Panc1 (cell line): ENCODE results near the gene CRIM1. TPM values are rescaled to one million over a fixed set of nuclear protein-coding genes. Genes with fewer than 3 reads are reported as not detected.

Experiments used
- ATAC-seq: fragments of 200-7000 bp; cut with Tn5 transposase; 2 replicates; pipeline ENCODE4 v1.9.1; 2020; ENCODE audit warnings: mild to moderate bottlenecking, moderate library complexity
- BruUV-seq: library from RNA; stranded (reverse); fragments of 400-500 nt; replicated peaks from 2 replicates; lab custom pipeline; 2021; lab: Mats Ljungman, UMichigan
- CTCF ChIA-PET: fragments of 300-600 bp; sonication (Branson Sonifier 250); formaldehyde crosslinking; loops from one replicate; lab custom pipeline; 2022; ENCODE audit warnings: antibody characterized with exemption; lab: Charles Lee
- POLR2A ChIA-PET: fragments of 300-600 bp; sonication (Branson Sonifier 250); formaldehyde crosslinking; loops from one replicate; lab custom pipeline; 2022; ENCODE audit warnings: antibody characterized with exemption; lab: Charles Lee
- DNase-seq: peaks from one replicate; pipeline ENCODE4 v3.0.0-alpha.2; 2010; ENCODE audit warnings: low read depth, low spot score
- H3K27ac ChIP-seq: 2 replicates; pipeline ENCODE4 v1.5.1; 2011; ENCODE audit warnings: mild to moderate bottlenecking, low read length, inconsistent platforms
- H3K27me3 ChIP-seq: fragments of 200-500 bp; sonication (Bioruptor generic); 2 replicates; pipeline ENCODE4 v1.6.0; 2014; ENCODE audit warnings: low read length, inconsistent platforms; ENCODE audit not compliant: control insufficient read depth, insufficient read depth
- H3K36me3 ChIP-seq: fragments of 200-500 bp; sonication (Bioruptor generic); 2 replicates; pipeline ENCODE4 v1.5.1; 2014; ENCODE audit warnings: inconsistent platforms, mild to moderate bottlenecking, low read length, moderate library complexity; ENCODE audit not compliant: control insufficient read depth, insufficient read depth
- H3K4me1 ChIP-seq: 2 replicates; pipeline ENCODE4 v1.5.1; 2011; ENCODE audit warnings: inconsistent platforms, mild to moderate bottlenecking, low read length, moderate library complexity; ENCODE audit not compliant: control insufficient read depth, insufficient read depth
- H3K4me3 ChIP-seq, 2 experiments: 2 replicates each; pipeline ENCODE4 v1.5.1; 2011 to 2012; ENCODE audit warnings: low read depth in 2 of 2, low read length in 2 of 2, mild to moderate bottlenecking in 2 of 2, inconsistent platforms in 1 of 2, moderate library complexity in 1 of 2
- H3K9me3 ChIP-seq: fragments of 200-500 bp; sonication (Bioruptor generic); 2 replicates; pipeline ENCODE4 v1.5.1; 2014; ENCODE audit warnings: low read depth, mild to moderate bottlenecking, inconsistent platforms, low read length, moderate library complexity; ENCODE audit not compliant: control insufficient read depth, insufficient read depth
- POLR2AphosphoS5 ChIP-seq: IDR thresholded peaks from 2 replicates; pipeline ENCODE4 v1.6.1; 2012; ENCODE audit warnings: mild to moderate bottlenecking, low read depth, low read length, moderate library complexity
- SIN3A ChIP-seq: IDR thresholded peaks from 2 replicates; pipeline ENCODE4 v1.6.1; 2012; ENCODE audit warnings: low read depth, mild to moderate bottlenecking, low read length, moderate library complexity, borderline replicate concordance; ENCODE audit not compliant: insufficient read depth
- TCF7L2 ChIP-seq: IDR thresholded peaks from 2 replicates; pipeline ENCODE4 v1.6.1; 2011; ENCODE audit warnings: mild to moderate bottlenecking, low read depth, low read length, inconsistent platforms
- in situ Hi-C: cut with HindIII; loops from 2 replicates; pipeline ENCODE4 v1.10.0; 2016; ENCODE audit warnings: low sequenced_read_pairs, low pct_unique_long_range_greater_than_20kb
- intact Hi-C: fragments of 100-400 bp; cut with micrococcal nuclease; formaldehyde crosslinking; loops from one replicate; pipeline ENCODE4 v1.10.0; 2022; ENCODE audit not compliant: unreplicated experiment
- total RNA-seq: library from RNA; stranded (reverse); gene quantifications from one replicate; pipeline ENCODE4 v1.2.1, GENCODE V29; 2021; ENCODE audit not compliant: unreplicated experiment
- TF ChIP-seq, protein P1 (sequence below), 2 experiments: IDR thresholded peaks; 2 replicates each; pipeline ENCODE4 v1.6.1; 2011 to 2012; ENCODE audit warnings: low read depth in 2 of 2, control low read depth in 1 of 2, low read length in 1 of 2, mild to moderate bottlenecking in 1 of 2, moderate library complexity in 1 of 2; ENCODE audit not compliant: insufficient read depth in 1 of 2
- TF ChIP-seq, protein P2 (sequence below): fragments of 450-650 bp; IDR thresholded peaks from 2 replicates; pipeline ENCODE4 v1.5.1; 2017; ENCODE audit warnings: mild to moderate bottlenecking

Gene CRIM1
- total RNA-seq, 1 experiment from 2014 or later = 290 TPM

DNA sequence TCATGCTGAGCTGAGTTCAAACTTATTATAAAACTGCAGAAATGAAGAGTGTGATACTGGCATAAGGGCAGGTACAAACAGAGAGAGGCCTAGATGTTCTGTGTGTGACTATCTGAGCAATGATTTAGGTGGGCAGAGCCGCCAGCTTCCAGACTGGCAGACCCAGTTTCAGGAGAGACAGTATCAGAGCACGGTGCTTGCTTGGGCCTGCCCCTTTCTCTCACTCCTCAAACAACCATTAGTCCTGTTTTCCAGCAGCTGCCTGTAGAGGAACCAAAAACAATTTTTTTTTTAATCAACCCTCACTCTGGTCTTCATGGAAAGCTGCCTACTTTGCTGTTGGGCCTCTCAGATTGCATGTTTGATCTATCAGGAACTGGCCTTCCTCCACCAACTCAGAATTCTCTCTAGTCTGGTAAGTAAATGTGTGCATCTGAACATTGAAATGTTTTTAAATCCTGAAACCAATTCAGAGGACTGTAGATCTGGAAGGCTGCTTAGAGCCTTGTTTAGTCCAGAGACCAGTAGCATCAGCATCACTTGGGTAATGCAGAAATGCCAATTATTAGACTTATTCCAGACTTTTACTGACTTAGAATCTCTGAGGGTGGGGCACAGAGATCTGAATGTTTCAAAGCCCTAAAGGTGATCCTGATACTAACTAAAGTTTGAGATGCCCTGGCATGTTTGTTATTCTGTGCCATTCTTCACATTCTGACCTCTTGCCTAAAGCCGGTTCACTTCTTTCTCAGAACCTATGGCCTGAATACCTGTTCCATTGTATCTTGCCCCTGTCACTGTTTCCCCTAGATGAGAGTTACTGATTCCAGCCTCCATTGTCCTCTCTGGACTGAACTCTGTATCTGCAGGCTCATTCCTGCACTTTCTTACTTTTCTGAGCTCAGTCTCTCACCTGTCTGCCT, 24.8 kb upstream of the CRIM1 start:
- peak overlapping the region; percentile 34; the same call in 1 of the 2 replicates for H3K27ac ChIP-seq

DNA sequence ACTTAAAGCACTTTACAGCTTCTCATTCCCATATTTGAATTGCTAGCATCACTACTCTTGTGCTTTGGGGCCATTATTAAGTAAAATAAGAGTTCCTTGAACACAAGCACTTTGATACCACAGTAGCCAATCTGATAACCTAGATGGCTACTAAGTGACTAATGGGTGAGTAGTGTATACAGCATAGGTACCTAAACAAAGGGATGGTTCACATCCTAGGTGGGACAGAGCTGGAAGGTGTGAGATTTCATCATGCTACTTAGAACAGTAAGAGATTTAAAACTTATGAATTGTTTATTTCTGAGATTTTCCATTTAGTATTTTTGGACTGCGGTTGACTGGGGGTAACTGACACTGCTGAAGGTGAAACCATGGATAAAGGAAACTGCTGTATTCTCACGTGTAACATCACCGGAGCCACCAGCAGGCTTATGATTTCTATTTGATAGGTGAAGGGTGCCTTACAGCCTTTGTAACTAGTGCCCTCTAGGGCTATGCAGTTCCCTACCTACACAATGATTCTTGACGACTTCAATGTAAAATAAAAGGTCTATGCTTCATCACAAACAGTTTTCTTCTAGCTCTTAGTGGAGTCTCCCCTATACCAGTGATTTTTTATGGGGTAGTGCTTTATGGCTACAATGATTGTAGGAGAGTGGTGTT, 22.1 kb upstream of the CRIM1 start:
- in situ Hi-C loops = no loop called here
- no peaks in the 10 kb centered on the region for H3K9me3 ChIP-seq
- POLR2A ChIA-PET = interaction anchor here (0.7 kb wide), 1 partner anchor 23 kb away, joined by 14 read pairs; no protein-coding TSS in a partner anchor
- no peak for DNase-seq
- peaks cover 19% of the 10 kb centered on the region for H3K4me1 ChIP-seq
- CTCF ChIA-PET = interaction anchor here (0.5 kb wide), 1 partner anchor 398 kb away, joined by 6 read pairs; no protein-coding TSS in a partner anchor
- no TSS peak for BruUV-seq
- TF ChIP-seq, protein P1, sequence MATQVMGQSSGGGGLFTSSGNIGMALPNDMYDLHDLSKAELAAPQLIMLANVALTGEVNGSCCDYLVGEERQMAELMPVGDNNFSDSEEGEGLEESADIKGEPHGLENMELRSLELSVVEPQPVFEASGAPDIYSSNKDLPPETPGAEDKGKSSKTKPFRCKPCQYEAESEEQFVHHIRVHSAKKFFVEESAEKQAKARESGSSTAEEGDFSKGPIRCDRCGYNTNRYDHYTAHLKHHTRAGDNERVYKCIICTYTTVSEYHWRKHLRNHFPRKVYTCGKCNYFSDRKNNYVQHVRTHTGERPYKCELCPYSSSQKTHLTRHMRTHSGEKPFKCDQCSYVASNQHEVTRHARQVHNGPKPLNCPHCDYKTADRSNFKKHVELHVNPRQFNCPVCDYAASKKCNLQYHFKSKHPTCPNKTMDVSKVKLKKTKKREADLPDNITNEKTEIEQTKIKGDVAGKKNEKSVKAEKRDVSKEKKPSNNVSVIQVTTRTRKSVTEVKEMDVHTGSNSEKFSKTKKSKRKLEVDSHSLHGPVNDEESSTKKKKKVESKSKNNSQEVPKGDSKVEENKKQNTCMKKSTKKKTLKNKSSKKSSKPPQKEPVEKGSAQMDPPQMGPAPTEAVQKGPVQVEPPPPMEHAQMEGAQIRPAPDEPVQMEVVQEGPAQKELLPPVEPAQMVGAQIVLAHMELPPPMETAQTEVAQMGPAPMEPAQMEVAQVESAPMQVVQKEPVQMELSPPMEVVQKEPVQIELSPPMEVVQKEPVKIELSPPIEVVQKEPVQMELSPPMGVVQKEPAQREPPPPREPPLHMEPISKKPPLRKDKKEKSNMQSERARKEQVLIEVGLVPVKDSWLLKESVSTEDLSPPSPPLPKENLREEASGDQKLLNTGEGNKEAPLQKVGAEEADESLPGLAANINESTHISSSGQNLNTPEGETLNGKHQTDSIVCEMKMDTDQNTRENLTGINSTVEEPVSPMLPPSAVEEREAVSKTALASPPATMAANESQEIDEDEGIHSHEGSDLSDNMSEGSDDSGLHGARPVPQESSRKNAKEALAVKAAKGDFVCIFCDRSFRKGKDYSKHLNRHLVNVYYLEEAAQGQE (IDR thresholded peaks at IDR 0.05; ENCODE audit: insufficient read depth in 1 of 2, low read depth in 2 of 2, low read length in 1 of 2) = no peak
- TF ChIP-seq, protein P2, sequence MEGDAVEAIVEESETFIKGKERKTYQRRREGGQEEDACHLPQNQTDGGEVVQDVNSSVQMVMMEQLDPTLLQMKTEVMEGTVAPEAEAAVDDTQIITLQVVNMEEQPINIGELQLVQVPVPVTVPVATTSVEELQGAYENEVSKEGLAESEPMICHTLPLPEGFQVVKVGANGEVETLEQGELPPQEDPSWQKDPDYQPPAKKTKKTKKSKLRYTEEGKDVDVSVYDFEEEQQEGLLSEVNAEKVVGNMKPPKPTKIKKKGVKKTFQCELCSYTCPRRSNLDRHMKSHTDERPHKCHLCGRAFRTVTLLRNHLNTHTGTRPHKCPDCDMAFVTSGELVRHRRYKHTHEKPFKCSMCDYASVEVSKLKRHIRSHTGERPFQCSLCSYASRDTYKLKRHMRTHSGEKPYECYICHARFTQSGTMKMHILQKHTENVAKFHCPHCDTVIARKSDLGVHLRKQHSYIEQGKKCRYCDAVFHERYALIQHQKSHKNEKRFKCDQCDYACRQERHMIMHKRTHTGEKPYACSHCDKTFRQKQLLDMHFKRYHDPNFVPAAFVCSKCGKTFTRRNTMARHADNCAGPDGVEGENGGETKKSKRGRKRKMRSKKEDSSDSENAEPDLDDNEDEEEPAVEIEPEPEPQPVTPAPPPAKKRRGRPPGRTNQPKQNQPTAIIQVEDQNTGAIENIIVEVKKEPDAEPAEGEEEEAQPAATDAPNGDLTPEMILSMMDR = peak; percentile 66
- intact Hi-C loops = no loop called here
- peak; percentile 75 for ATAC-seq
- no peaks in the 10 kb centered on the region for H3K36me3 ChIP-seq
- no peaks in the 10 kb centered on the region for H3K27me3 ChIP-seq
- H3K27ac ChIP-seq = peak overlapping the region; percentile 48; the same call in 1 of the 2 replicates
- H3K4me3 ChIP-seq = no peak overlapping the region

More for the DNA sequence above, 24.8 kb upstream of the CRIM1 start:
- DNase-seq (no peak), ATAC-seq (0 out of 2 replicates have a peak, but pooled peaks have one; percentile 33)
- intact Hi-C loops (no loop called here), in situ Hi-C loops (no loop called here)
- no TSS peak for BruUV-seq
- Histone ChIP-seq H3K9me3 (no peaks in the 10 kb centered on the region), H3K4me3 (no peak overlapping the region), H3K4me1 (peaks cover 14% of the 10 kb centered on the region; the same call in 1 of the 2 replicates), H3K36me3 (no peaks in the 10 kb centered on the region), H3K27me3 (no peaks in the 10 kb centered on the region)
- TF ChIP-seq TCF7L2 = no peak
- TF ChIP-seq SIN3A = no peak
- TF ChIP-seq, protein P1 (IDR thresholded peaks at IDR 0.05; ENCODE audit: insufficient read depth in 1 of 2, low read depth in 2 of 2, low read length in 1 of 2) = no peak
- TF ChIP-seq POLR2AphosphoS5 = no peak
- TF ChIP-seq, protein P2 = no peak
- POLR2A ChIA-PET = no interaction called here
- CTCF ChIA-PET = no interaction called here
